CD14-positive monocyte (primary cell): ENCODE data around the gene MCF2L. TPM values are rescaled to one million over a fixed set of nuclear protein-coding genes. Genes with fewer than 3 reads are reported as not detected.
A peak's percentile ranks its signal among the peaks of the same experiment; 100 is the strongest.

Experiments
- DNase-seq, 3 donors: peaks; one replicate each; pipeline ENCODE4 v3.0.0-alpha.2; 2011 to 2022
- H2AFZ ChIP-seq: 2 replicates; pipeline ENCODE4 v1.6.0; 2012; ENCODE audit warnings: mild to moderate bottlenecking, low read depth, low read length, inconsistent platforms; ENCODE audit not compliant: insufficient read depth, poor library complexity, severe bottlenecking
- H3K27ac ChIP-seq, 2 donors: 1 replicate in 1 of 2; 2 replicates in 1 of 2; pipeline ENCODE4 v1.5.1; 2012 to 2013; ENCODE audit warnings: low read length in 2 of 2, control low read depth in 1 of 2, inconsistent platforms in 1 of 2, low read depth in 1 of 2, mild to moderate bottlenecking in 1 of 2
- H3K27me3 ChIP-seq, 2 donors: one replicate each; pipeline versions ENCODE4 v1.6.0 to v1.6.1; 2011 to 2013; ENCODE audit warnings: low read length in 2 of 2; ENCODE audit not compliant: control insufficient read depth in 2 of 2, insufficient read depth in 2 of 2
- H3K36me3 ChIP-seq, 2 donors: replicated peaks in 1 of 2; 1 replicate in 1 of 2; 2 replicates in 1 of 2; pipeline versions ENCODE4 v1.5.1 to v1.6.1; 2012 to 2013; ENCODE audit warnings: low read length in 2 of 2, control low read depth in 1 of 2, inconsistent platforms in 1 of 2, mild to moderate bottlenecking in 1 of 2; ENCODE audit not compliant: insufficient read depth in 2 of 2, control insufficient read depth in 1 of 2
- H3K4me1 ChIP-seq, 2 donors: 1 replicate in 1 of 2; 2 replicates in 1 of 2; pipeline versions ENCODE4 v1.5.1 to v1.6.1; 2012 to 2013; ENCODE audit warnings: low read length in 2 of 2, control low read depth in 1 of 2, inconsistent platforms in 1 of 2, mild to moderate bottlenecking in 1 of 2, moderate library complexity in 1 of 2; ENCODE audit not compliant: insufficient read depth in 2 of 2, control insufficient read depth in 1 of 2
- H3K4me2 ChIP-seq: replicated peaks from 2 replicates; pipeline ENCODE3; 2012; ENCODE audit warnings: low read length, moderate library complexity, mild to moderate bottlenecking; ENCODE audit not compliant: poor library complexity, severe bottlenecking; ENCODE audit errors: extremely low read depth
- H3K4me3 ChIP-seq, 3 experiments: fragments of 200-600 bp in 1 of 3; sonication (generic) in 1 of 3; replicated peaks in 1 of 3; 1 replicate in 2 of 3; 2 replicates in 1 of 3; pipeline ENCODE4 v1.5.1; 2011 to 2013; ENCODE audit warnings: low read length in 3 of 3, mild to moderate bottlenecking in 3 of 3, control low read depth in 2 of 3, low read depth in 2 of 3, inconsistent platforms in 1 of 3, moderate library complexity in 1 of 3
- H3K79me2 ChIP-seq: 2 replicates; pipeline ENCODE4 v1.6.0; 2012; ENCODE audit warnings: mild to moderate bottlenecking, control low read depth, inconsistent platforms, low read length, moderate library complexity; ENCODE audit not compliant: insufficient read depth
- H3K9ac ChIP-seq: 2 replicates; pipeline ENCODE4 v1.6.0; 2017; ENCODE audit warnings: low read length, mild to moderate bottlenecking; ENCODE audit not compliant: insufficient read depth, poor library complexity, severe bottlenecking
- H3K9me3 ChIP-seq, 2 donors: replicated peaks in 1 of 2; 1 replicate in 1 of 2; 2 replicates in 1 of 2; pipeline versions ENCODE4 v1.5.1 to v1.6.1; 2012 to 2013; ENCODE audit warnings: low read length in 2 of 2, control low read depth in 1 of 2; ENCODE audit not compliant: control insufficient read depth in 1 of 2, insufficient read depth in 1 of 2
- H4K20me1 ChIP-seq: 2 replicates; pipeline ENCODE4 v1.6.0; 2012; ENCODE audit warnings: mild to moderate bottlenecking, low read length, control low read depth, moderate library complexity; ENCODE audit not compliant: insufficient read depth
- H3K27ac Mint-ChIP-seq, 7 donors: one replicate each; pipeline ENCODE4 v1.8.0; 2020; ENCODE audit warnings: mild to moderate bottlenecking in 7 of 7, mixed read lengths in 7 of 7, moderate library complexity in 6 of 7, inconsistent platforms in 2 of 7
- H3K27me3 Mint-ChIP-seq, 3 donors: one replicate each; pipeline ENCODE4 v1.8.0; 2021 to 2022; ENCODE audit warnings: low read depth in 3 of 3, mild to moderate bottlenecking in 3 of 3, mixed read lengths in 3 of 3, moderate library complexity in 3 of 3, inconsistent platforms in 1 of 3
- H3K36me3 Mint-ChIP-seq, 2 donors: one replicate each; pipeline ENCODE4 v1.8.0; 2020; ENCODE audit warnings: mixed read lengths in 2 of 2, inconsistent platforms in 1 of 2, mild to moderate bottlenecking in 1 of 2
- H3K4me1 Mint-ChIP-seq: one replicate; pipeline ENCODE4 v1.8.0; 2020; ENCODE audit warnings: mild to moderate bottlenecking, mixed read lengths
- H3K4me3 Mint-ChIP-seq, 2 donors: one replicate each; pipeline ENCODE4 v1.8.0; 2020; ENCODE audit warnings: mild to moderate bottlenecking in 2 of 2, mixed read lengths in 2 of 2, moderate library complexity in 1 of 2
- H3K9me3 Mint-ChIP-seq, 7 donors: one replicate each; pipeline ENCODE4 v1.8.0; 2020 to 2022; ENCODE audit warnings: mixed read lengths in 7 of 7, mild to moderate bottlenecking in 6 of 7, moderate library complexity in 6 of 7, inconsistent platforms in 2 of 7
- WGBS: methylation state at CpG from one replicate; pipeline ENCODE4 v1.1.5; 2013; ENCODE audit warnings: missing lambda C conversion rate; ENCODE audit not compliant: insufficient coverage; 5-methylcytosine and 5-hydroxymethylcytosine counted together
- intact Hi-C, 2 donors: fragments of 100-400 bp; cut with micrococcal nuclease; formaldehyde crosslinking; loops; one replicate each; pipeline versions ENCODE4 v1.15.0 to v1.15.1; 2023
- polyA plus RNA-seq, 3 donors: library from polyadenylated mRNA; depleted of rRNA in 1 of 3; unstranded in 2 of 3; stranded (reverse) in 1 of 3; fragments of 300-500 nt in 2 of 3; fragments of >200 nt in 1 of 3; fragmentation: Illumina TruSeq in 2 of 3; gene quantifications; 1 replicate in 2 of 3; 2 replicates in 1 of 3; pipeline ENCODE4 v1.2.3, GENCODE V29; 2012 to 2021
- TF ChIP-seq, protein P1 (sequence below): fragments of 200-600 bp; IDR thresholded peaks from one replicate; pipeline ENCODE4 v1.8.0; 2022; ENCODE audit warnings: antibody characterized with exemption, mild to moderate bottlenecking

The MCF2L gene
- polyA plus RNA-seq, 3 donors, result not detected

GRCh38 chr13:113139577-113139976 lies 170.6 kb downstream of the MCF2L start:
- intact Hi-C loops, result no loop called here
- H4K20me1 ChIP-seq, result no peaks in the 10 kb centered on the region
- H3K9ac ChIP-seq, result no peak overlapping the region
- Mint-ChIP-seq H3K27me3 (peaks cover 0 to 9% (median 5%) of the 10 kb centered on the region in 3 donors), H3K4me3 (no peak overlapping the region), H3K9me3 (peaks cover 0 to 2% (median 0%) of the 10 kb centered on the region in 7 donors), H3K36me3 (no peaks in the 10 kb centered on the region), H3K4me1 (peaks cover 2% of the 10 kb centered on the region), H3K27ac (no peak overlapping the region)
- no peak overlapping the region for H2AFZ ChIP-seq
- no peaks in the 10 kb centered on the region for H3K36me3 ChIP-seq
- TF ChIP-seq, protein P1, sequence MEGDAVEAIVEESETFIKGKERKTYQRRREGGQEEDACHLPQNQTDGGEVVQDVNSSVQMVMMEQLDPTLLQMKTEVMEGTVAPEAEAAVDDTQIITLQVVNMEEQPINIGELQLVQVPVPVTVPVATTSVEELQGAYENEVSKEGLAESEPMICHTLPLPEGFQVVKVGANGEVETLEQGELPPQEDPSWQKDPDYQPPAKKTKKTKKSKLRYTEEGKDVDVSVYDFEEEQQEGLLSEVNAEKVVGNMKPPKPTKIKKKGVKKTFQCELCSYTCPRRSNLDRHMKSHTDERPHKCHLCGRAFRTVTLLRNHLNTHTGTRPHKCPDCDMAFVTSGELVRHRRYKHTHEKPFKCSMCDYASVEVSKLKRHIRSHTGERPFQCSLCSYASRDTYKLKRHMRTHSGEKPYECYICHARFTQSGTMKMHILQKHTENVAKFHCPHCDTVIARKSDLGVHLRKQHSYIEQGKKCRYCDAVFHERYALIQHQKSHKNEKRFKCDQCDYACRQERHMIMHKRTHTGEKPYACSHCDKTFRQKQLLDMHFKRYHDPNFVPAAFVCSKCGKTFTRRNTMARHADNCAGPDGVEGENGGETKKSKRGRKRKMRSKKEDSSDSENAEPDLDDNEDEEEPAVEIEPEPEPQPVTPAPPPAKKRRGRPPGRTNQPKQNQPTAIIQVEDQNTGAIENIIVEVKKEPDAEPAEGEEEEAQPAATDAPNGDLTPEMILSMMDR, result no peak
- 90% methylated on average over 2 of the region's 5 CpGs for WGBS
- peaks cover 0 to 3% of the 10 kb centered on the region in 2 donors for H3K27me3 ChIP-seq
- H3K4me2 ChIP-seq, result no peak overlapping the region
- no peaks in the 10 kb centered on the region for H3K4me1 ChIP-seq
- H3K4me3 ChIP-seq, result no peak overlapping the region
- H3K27ac ChIP-seq, result no peak overlapping the region
- no peaks in the 10 kb centered on the region for H3K9me3 ChIP-seq
- no peak for DNase-seq
- no peaks in the 10 kb centered on the region for H3K79me2 ChIP-seq

- TF ChIP-seq, protein P1, result no peak
- H3K36me3 Mint-ChIP-seq, result no peaks in the 10 kb centered on the region
- H3K27ac Mint-ChIP-seq, result peak overlapping the region in 1 of 7 donors; percentile 20
- Histone ChIP-seq H3K4me2 (no peak overlapping the region), H3K27me3 (no peaks in the 10 kb centered on the region), H3K79me2 (no peaks in the 10 kb centered on the region), H3K36me3 (no peaks in the 10 kb centered on the region), H3K4me3 (no peak overlapping the region), H3K9ac (no peak overlapping the region), H3K9me3 (no peaks in the 10 kb centered on the region), H2AFZ (no peak overlapping the region), H3K27ac (no peak overlapping the region), H4K20me1 (no peaks in the 10 kb centered on the region), H3K4me1 (no peaks in the 10 kb centered on the region)
- WGBS, result 96% methylated on average over 25 of the region's 26 CpGs
- intact Hi-C loops, result no loop called here
- H3K4me1 Mint-ChIP-seq, result peaks cover 2% of the 10 kb centered on the region
- peaks cover 2 to 6% (median 5%) of the 10 kb centered on the region in 7 donors for H3K9me3 Mint-ChIP-seq
- no peak for DNase-seq
- peaks cover 4 to 7% (median 6%) of the 10 kb centered on the region in 3 donors for H3K27me3 Mint-ChIP-seq
- H3K4me3 Mint-ChIP-seq, result no peak overlapping the region
Measured at GRCh38 chr13:113140677-113141600, 171.9 kb downstream of the MCF2L start.
